BLaER1 (cell line): ENCODE results near the gene LHB.

Experiments used
- H3K27ac ChIP-seq: shearing (Covaris generic); formaldehyde crosslinking; 2 replicates; pipeline ENCODE4 v1.8.1; 2022
- H3K27me3 ChIP-seq: shearing (Covaris generic); formaldehyde crosslinking; 2 replicates; pipeline ENCODE4 v1.8.1; 2022
- H3K36me3 ChIP-seq: shearing (Covaris generic); formaldehyde crosslinking; 2 replicates; pipeline ENCODE4 v1.8.1; 2022
- H3K4me1 ChIP-seq: shearing (Covaris generic); formaldehyde crosslinking; 2 replicates; pipeline ENCODE4 v1.8.1; 2022
- H3K4me2 ChIP-seq: shearing (Covaris generic); formaldehyde crosslinking; 2 replicates; pipeline ENCODE4 v1.8.1; 2022
- H3K4me3 ChIP-seq: shearing (Covaris generic); formaldehyde crosslinking; 2 replicates; pipeline ENCODE4 v1.8.1; 2022
- H3K9ac ChIP-seq: shearing (Covaris generic); formaldehyde crosslinking; 2 replicates; pipeline ENCODE4 v1.8.1; 2022
- H3K9me3 ChIP-seq: shearing (Covaris generic); formaldehyde crosslinking; 2 replicates; pipeline ENCODE4 v1.8.1; 2022
- H4K20me1 ChIP-seq: shearing (Covaris generic); formaldehyde crosslinking; 2 replicates; pipeline ENCODE4 v1.8.1; 2022
- Cebpa-rat ChIP-seq: shearing (Covaris generic); IDR thresholded peaks from 2 replicates; pipeline ENCODE4 v1.8.1; 2022

LHB gene

GRCh38 chr19:48990400-48990799 is 26.5 kb downstream of the LHB start:
- H3K4me1 ChIP-seq: peaks cover 56% of the 10 kb centered on the region
- 0 out of 2 replicates have a peak overlapping the region, but pooled peaks have one; percentile 27 for H3K4me3 ChIP-seq

GRCh38 chr19:48989701-48990291 is 27.1 kb downstream of the LHB start:
- peak overlapping the region; percentile 27; the same call in 1 of the 2 replicates for H3K4me3 ChIP-seq
- H3K27ac ChIP-seq: peak overlapping the region; percentile 86
- H3K36me3 ChIP-seq: peaks cover 52% of the 10 kb centered on the region
- H3K4me1 ChIP-seq: peaks cover 50% of the 10 kb centered on the region
- H3K27me3 ChIP-seq: no peaks in the 10 kb centered on the region
- H3K9ac ChIP-seq: peak overlapping the region; percentile 93
- peak overlapping the region; percentile 99 for H3K4me2 ChIP-seq
- H4K20me1 ChIP-seq: peaks cover 8% of the 10 kb centered on the region
- no peaks in the 10 kb centered on the region for H3K9me3 ChIP-seq
- TF ChIP-seq Cebpa-rat: no peak

More at GRCh38 chr19:48990400-48990799, 26.5 kb downstream of the LHB start:
- Histone ChIP-seq H3K4me2 (peak overlapping the region; percentile 99), H4K20me1 (peaks cover 12% of the 10 kb centered on the region), H3K27ac (peak overlapping the region; percentile 86), H3K9me3 (no peaks in the 10 kb centered on the region), H3K27me3 (no peaks in the 10 kb centered on the region), H3K36me3 (peaks cover 46% of the 10 kb centered on the region), H3K9ac (peak overlapping the region; percentile 93)
- TF ChIP-seq Cebpa-rat: no peak

GRCh38 chr19:48988860-48989259 is 28.0 kb downstream of the LHB start:
- peaks cover 43% of the 10 kb centered on the region for H3K4me1 ChIP-seq
- H3K9me3 ChIP-seq: no peaks in the 10 kb centered on the region
- peaks cover 8% of the 10 kb centered on the region for H4K20me1 ChIP-seq
- H3K9ac ChIP-seq: peak overlapping the region; percentile 93
- peak overlapping the region; percentile 86 for H3K27ac ChIP-seq
- no peak overlapping the region for H3K4me3 ChIP-seq
- H3K27me3 ChIP-seq: no peaks in the 10 kb centered on the region
- peaks cover 62% of the 10 kb centered on the region for H3K36me3 ChIP-seq
- H3K4me2 ChIP-seq: peak overlapping the region; percentile 99
- TF ChIP-seq Cebpa-rat: no peak

GRCh38 chr19:48988286-48988685 is 28.6 kb downstream of the LHB start:
- no peak overlapping the region for H3K4me2 ChIP-seq

GRCh38 chr19:48987323-48987722 is 29.6 kb downstream of the LHB start:
- H3K36me3 ChIP-seq: peaks cover 77% of the 10 kb centered on the region

More at GRCh38 chr19:48988286-48988685, 28.6 kb downstream of the LHB start:
- peaks cover 67% of the 10 kb centered on the region for H3K36me3 ChIP-seq
- peak overlapping the region; percentile 93; the same call in 1 of the 2 replicates for H3K9ac ChIP-seq
- no peak for TF ChIP-seq Cebpa-rat
- H3K4me3 ChIP-seq: no peak overlapping the region
- peaks cover 8% of the 10 kb centered on the region for H4K20me1 ChIP-seq
- H3K27ac ChIP-seq: peak overlapping the region; percentile 86; the same call in 1 of the 2 replicates
- H3K9me3 ChIP-seq: no peaks in the 10 kb centered on the region
- peaks cover 43% of the 10 kb centered on the region for H3K4me1 ChIP-seq
- no peaks in the 10 kb centered on the region for H3K27me3 ChIP-seq

GRCh38 chr19:48986211-48986610 is 30.7 kb downstream of the LHB start:
- TF ChIP-seq Cebpa-rat: no peak
- H3K9ac ChIP-seq: no peak overlapping the region
- no peaks in the 10 kb centered on the region for H4K20me1 ChIP-seq
- H3K36me3 ChIP-seq: peaks cover 88% of the 10 kb centered on the region
- H3K4me1 ChIP-seq: peaks cover 33% of the 10 kb centered on the region
- H3K4me3 ChIP-seq: no peak overlapping the region
- no peak overlapping the region for H3K27ac ChIP-seq
- H3K9me3 ChIP-seq: no peaks in the 10 kb centered on the region
- H3K27me3 ChIP-seq: no peaks in the 10 kb centered on the region
- H3K4me2 ChIP-seq: no peak overlapping the region

More at GRCh38 chr19:48987323-48987722, 29.6 kb downstream of the LHB start:
- Histone ChIP-seq H3K9me3 (no peaks in the 10 kb centered on the region), H3K4me1 (peaks cover 43% of the 10 kb centered on the region), H3K27ac (no peak overlapping the region), H3K9ac (no peak overlapping the region), H4K20me1 (peaks cover 8% of the 10 kb centered on the region), H3K4me2 (no peak overlapping the region), H3K4me3 (no peak overlapping the region), H3K27me3 (no peaks in the 10 kb centered on the region)
- no peak for TF ChIP-seq Cebpa-rat

GRCh38 chr19:48985711-48986110 is 31.2 kb downstream of the LHB start:
- Histone ChIP-seq H3K9me3 (no peaks in the 10 kb centered on the region), H3K4me3 (no peak overlapping the region), H3K4me1 (peaks cover 30% of the 10 kb centered on the region), H3K27ac (no peak overlapping the region), H3K36me3 (peaks cover 88% of the 10 kb centered on the region), H3K27me3 (no peaks in the 10 kb centered on the region), H4K20me1 (no peaks in the 10 kb centered on the region), H3K9ac (no peak overlapping the region), H3K4me2 (no peak overlapping the region)
- no peak for TF ChIP-seq Cebpa-rat

GRCh38 chr19:48982280-48982679 is 34.6 kb downstream of the LHB start:
- no peak overlapping the region for H3K4me2 ChIP-seq
- no peak overlapping the region for H3K4me3 ChIP-seq
- no peak for TF ChIP-seq Cebpa-rat
- H3K36me3 ChIP-seq: peaks cover 85% of the 10 kb centered on the region
- H3K27me3 ChIP-seq: no peaks in the 10 kb centered on the region
- peaks cover 36% of the 10 kb centered on the region for H3K4me1 ChIP-seq
- H3K9ac ChIP-seq: no peak overlapping the region
- H3K9me3 ChIP-seq: no peaks in the 10 kb centered on the region
- H4K20me1 ChIP-seq: no peaks in the 10 kb centered on the region
- H3K27ac ChIP-seq: no peak overlapping the region

- no peaks in the 10 kb centered on the region for H3K9me3 ChIP-seq
- no peaks in the 10 kb centered on the region for H3K27me3 ChIP-seq
- peak overlapping the region; percentile 37; the same call in 1 of the 2 replicates for H3K4me2 ChIP-seq
- no peak for TF ChIP-seq Cebpa-rat
- H3K36me3 ChIP-seq: peaks cover 76% of the 10 kb centered on the region
- H4K20me1 ChIP-seq: no peaks in the 10 kb centered on the region
- H3K4me1 ChIP-seq: peaks cover 54% of the 10 kb centered on the region
- H3K27ac ChIP-seq: 0 out of 2 replicates have a peak overlapping the region, but pooled peaks have one; percentile 18
- no peak overlapping the region for H3K9ac ChIP-seq
- no peak overlapping the region for H3K4me3 ChIP-seq
Observed at GRCh38 chr19:48977061-48977460, 39.8 kb downstream of the LHB start.
